HG03460 (cell line): ENCODE measurements around the gene CPNE1.
"Not testable (repeated sequence)": the region's sequence is repeated elsewhere in the genome, so short reads cannot be mapped to it uniquely, and the experiment has no call there.

ENCODE experiments used
- ATAC-seq: cut with Tn5 transposase; IDR thresholded peaks from one replicate; pipeline ENCODE4 v1.9.1; 2021; ENCODE audit not compliant: unreplicated experiment

The CPNE1 gene

DNA sequence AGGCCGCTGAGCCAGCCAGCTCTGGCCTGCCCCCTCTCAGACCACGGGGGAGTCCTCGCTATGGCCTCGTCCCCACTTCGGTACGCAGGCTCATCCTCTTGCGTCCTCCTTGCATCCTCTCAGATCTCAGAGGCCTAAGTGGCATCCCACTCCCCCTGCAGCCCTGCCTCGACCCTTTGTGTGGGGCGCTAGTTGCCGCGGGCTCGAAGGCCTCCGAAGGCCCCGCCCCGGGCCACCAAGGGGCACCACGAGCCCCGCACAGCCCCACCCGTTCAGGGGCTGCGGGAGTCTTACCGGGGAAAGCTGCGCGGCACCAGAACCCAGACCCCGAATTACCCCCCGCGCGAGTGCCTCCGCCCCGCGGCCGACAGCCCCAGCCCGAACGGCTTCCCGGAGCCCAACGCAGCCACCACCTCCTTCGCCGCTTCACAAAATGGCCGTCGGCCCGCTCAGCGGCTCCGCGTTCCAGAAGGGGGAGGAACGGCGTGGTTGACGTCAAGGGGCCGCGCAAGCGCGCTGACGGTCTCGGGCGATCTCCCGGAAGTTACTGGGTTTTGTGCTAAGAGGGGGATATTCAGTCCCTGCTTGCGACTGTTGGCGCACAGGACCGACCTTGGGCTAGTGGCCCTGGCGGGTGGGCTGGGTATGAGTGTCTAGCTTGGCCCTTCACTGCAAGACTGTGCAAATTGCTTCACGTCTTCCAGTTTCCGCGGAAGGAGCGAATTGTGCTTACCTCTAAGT lies at the start of gene CPNE1, which contains the start of gene RBM12:
CPNE1 (minus strand) TSS at position 435 of the 741 bp plus-strand sequence. CDS start 31,977 bp downstream, outside the sequence.
RBM12 (minus strand) TSS at position 435 of the 741 bp plus-strand sequence. CDS start 9,578 bp downstream, outside the sequence.
- ATAC-seq, result peak; percentile 68

DNA sequence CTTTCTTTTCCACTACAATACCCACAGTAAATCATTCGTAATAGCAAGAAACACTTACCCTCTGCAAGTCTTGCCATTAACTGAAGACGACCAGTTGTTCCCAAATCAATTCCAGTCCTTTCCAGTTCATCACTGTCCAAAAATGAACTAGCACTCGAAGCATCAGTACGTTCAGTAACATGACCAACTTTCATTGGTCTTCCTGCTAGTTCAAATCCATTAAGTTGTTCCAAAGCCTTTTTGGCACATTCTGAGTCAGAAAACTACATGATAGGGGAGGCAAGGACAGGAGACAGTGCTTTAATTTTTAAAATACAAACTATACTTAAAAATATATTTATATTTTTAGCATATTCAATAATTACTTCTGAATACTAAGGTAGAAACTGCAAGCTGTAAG lies 49.4 kb upstream of the CPNE1 start:
- no peak for ATAC-seq

- not testable (repeated sequence) for ATAC-seq
These were observed 48.4 kb upstream of the CPNE1 start for GRCh38 chr20:35713120-35713519.

- ATAC-seq, result no peak
These were observed 47.0 kb upstream of the CPNE1 start for GRCh38 chr20:35711588-35712209.

- no peak for ATAC-seq
These were observed 46.3 kb upstream of the CPNE1 start for GRCh38 chr20:35710884-35711587.

- no peak for ATAC-seq
These were observed 45.3 kb upstream of the CPNE1 start for GRCh38 chr20:35710039-35710438.

GRCh38 chr20:35709259-35709658 lies 44.6 kb upstream of the CPNE1 start:
- ATAC-seq, result no peak

DNA sequence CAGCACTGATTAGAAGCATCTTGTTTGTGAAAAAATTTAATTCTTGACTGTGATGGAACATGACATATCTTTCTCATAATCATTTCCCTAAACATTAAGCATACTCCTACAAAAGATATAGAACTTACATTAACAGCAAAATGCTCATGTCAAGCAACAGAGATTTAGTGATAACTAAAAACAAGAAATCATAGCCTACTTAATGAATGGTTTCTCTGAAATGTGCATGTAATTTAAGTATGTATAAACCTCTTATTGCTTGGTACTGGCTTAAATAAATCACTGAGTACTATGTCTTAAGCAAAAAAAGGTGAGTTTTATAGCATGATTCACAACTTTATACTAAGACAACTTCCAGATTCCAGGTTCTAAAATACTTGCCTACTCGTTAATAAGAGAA lies 43.8 kb upstream of the CPNE1 start:
- ATAC-seq, result no peak

DNA sequence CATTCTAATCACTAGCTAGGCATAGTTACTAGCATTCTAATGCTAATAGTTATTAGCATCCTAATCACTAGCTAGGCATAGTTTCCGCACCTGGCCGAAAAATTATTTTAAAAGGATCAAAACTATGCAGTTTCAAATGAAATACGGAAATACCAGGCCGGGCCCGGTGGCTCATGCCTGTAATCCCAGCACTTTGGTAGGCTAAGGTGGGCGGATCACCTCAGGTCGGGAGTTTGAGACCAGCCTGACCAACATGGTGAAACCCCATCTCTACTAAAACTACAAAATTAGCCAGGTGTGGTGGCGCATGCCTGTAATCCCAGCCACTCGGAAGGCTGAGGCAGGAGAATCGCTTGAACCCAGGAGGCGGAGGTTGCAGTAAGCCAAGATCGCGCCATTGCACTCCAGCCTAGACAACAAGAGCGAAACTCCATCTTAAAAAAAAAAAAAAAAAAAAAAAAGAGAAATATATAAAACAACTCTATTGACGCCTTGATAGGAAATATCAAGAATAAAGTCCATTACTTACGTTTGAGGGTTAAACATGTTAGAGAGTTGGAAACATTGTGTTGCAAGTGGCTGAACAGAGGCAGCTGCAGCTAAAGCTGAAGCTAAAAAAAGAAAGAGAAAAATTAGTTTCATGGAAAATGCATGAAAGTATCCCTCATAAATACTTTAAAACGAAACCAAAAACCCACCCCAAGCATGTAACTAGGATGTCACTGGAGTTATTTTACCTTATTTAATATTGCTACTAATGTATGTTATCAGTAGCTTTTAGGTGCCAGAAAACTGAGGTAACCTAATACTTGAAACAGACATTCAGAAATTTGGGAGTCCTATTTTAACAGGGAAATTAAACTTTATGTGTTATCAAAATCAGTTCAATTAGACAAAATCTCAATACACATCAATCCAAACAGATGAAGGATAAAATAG lies 42.2 kb upstream of the CPNE1 start:
- not testable (repeated sequence) for ATAC-seq

DNA sequence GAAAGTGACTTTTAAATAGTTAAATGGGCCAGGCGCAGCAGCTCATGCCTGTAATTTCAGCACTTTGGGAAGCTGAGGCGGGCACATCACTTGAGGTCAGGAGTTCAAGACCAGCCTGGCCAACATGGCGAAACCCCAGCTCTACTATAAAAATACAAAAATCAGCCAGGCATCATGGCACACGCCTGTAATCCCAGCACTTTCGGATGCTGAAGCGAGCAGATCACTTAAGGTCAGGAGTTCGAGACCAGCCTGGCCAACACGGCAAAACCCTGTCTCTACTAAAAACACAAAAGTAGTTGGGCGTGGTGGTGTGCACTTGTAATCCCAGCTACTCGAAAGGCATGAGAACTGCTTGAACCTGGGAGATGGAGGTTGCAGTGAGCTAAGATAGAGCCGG lies 41.2 kb upstream of the CPNE1 start:
- ATAC-seq, result not testable (repeated sequence)

DNA sequence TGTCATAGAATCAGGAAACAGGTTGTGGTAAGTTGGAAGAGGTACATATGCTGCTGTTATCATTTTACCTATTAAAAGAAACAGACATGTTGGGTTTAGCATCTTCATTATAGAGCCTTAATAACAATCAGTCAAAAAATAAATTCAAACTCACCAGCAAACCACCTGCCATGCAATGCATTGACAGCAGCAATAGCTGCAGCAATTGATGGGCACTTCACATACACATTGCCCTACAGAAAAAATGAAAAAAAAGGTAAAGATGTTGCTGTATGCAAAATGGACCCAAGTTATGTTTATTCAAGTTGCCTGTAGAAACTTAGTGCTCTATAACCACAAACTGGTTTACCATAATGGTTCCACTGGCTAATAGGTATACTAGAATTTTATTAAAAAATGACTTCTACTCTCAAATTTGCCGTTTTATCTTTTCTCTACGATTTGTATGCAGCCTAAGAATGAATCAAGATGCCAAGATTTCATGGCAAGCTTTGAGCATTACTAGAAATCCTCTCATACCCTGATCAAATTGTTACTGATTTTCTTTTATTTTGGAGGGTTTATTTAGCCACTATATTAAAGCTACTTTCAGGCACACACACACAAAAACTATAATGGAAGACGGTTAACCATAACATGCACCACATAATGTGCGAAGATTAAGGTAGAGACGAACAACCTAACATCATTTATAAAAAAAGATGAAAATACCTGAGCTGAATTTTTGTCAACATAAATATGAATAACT lies 40.0 kb upstream of the CPNE1 start:
- no peak for ATAC-seq

GRCh38 chr20:35702824-35703695 lies 38.4 kb upstream of the CPNE1 start:
- no peak for ATAC-seq

DNA sequence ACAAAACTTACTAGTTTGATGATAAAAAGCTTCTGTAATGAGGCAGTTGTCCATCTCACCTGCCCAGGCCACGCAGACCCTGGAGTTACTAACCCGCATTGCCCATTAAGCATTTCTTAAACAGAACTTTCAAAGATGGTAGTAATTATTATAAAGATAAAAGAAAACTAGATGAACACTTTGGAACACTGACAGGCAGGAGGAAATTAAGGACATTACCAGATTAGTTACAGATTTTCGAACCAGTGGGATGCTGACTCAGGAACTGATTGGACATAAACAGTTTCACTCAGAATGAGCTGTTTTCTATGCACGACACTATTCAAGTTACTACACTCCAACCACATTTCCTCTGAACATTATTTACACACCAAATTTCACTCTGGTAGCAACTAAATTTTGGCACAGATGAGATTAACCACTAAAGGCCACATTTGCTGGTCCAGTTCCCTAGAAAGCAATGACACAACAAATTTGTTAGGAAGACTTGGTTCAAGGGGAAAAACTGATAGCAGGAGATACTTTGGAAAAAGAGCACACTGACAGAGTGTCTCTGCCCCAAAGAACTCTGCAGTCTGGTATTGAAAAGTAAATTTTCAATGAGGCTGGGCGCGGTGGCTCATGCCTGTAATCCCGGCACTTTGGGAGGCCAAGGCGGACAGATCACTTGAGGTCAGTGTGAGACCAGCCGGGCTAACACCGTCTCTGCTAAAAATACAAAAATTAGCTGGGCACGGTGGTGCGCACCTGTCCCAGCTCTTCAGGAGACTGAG lies 37.5 kb upstream of the CPNE1 start:
- no peak for ATAC-seq

- ATAC-seq, result no peak
These were observed 36.0 kb upstream of the CPNE1 start for GRCh38 chr20:35700625-35701148.

- ATAC-seq, result no peak
These were observed 35.4 kb upstream of the CPNE1 start for GRCh38 chr20:35699957-35700624.

- ATAC-seq, result peak; percentile 87
These were observed 34.6 kb upstream of the CPNE1 start, which contains the start of the genes NFS1 and ROMO1 for GRCh38 chr20:35699127-35699956. TSS of gene NFS1 (minus strand) at chr20:35699352. CDS start at chr20:35699288, 64 bp downstream. TSS of gene ROMO1 (plus strand) at chr20:35699405. CDS start at chr20:35699633, 228 bp downstream.
